Stimulated activated effector memory CD8-positive, alpha-beta T cell treated with anti-CD3 and anti-CD28 coated beads, Interleukin-12 subunit alpha, Interleukin-12 subunit beta, amount 100 ng/mL, for 72 hours (primary cell): ENCODE measurements around the gene GNG7.
"Not testable (repeated sequence)": the region's sequence is repeated elsewhere in the genome, so short reads cannot be mapped to it uniquely, and the experiment has no call there.

Experiments used
- ATAC-seq: fragments of 150-1000 bp; cut with Tn5 transposase; 2 replicates; pipeline ENCODE4 v1.10.0; 2021
- DNase-seq, 2 donors: peaks; one replicate each; pipeline ENCODE4 v3.0.0; 2021 to 2022; ENCODE audit warnings: low spot score in 2 of 2
- H3K27ac Mint-ChIP-seq: one replicate; pipeline ENCODE4 v1.8.0; 2022; ENCODE audit warnings: mild to moderate bottlenecking, mixed read lengths
- H3K36me3 Mint-ChIP-seq: one replicate; pipeline ENCODE4 v1.8.0; 2022; ENCODE audit warnings: mild to moderate bottlenecking, mixed read lengths
- H3K4me1 Mint-ChIP-seq: one replicate; pipeline ENCODE4 v1.8.0; 2022; ENCODE audit warnings: mixed read lengths
- H3K4me3 Mint-ChIP-seq: one replicate; pipeline ENCODE4 v1.8.0; 2022; ENCODE audit warnings: mild to moderate bottlenecking, mixed read lengths
- H3K9me3 Mint-ChIP-seq: one replicate; pipeline ENCODE4 v1.8.0; 2022; ENCODE audit warnings: mixed read lengths

GNG7 gene

GRCh38 chr19:2703077-2703437 is 563 bp upstream of the GNG7 start:
- no peak for DNase-seq
- no peak overlapping the region for H3K27ac Mint-ChIP-seq
- H3K4me1 Mint-ChIP-seq: peaks cover 8% of the 10 kb centered on the region
- ATAC-seq: no peak
- no peaks in the 10 kb centered on the region for H3K9me3 Mint-ChIP-seq
- no peaks in the 10 kb centered on the region for H3K36me3 Mint-ChIP-seq
- peak overlapping the region; percentile 56 for H3K4me3 Mint-ChIP-seq

- Mint-ChIP-seq H3K4me1 (peaks cover 8% of the 10 kb centered on the region), H3K36me3 (no peaks in the 10 kb centered on the region), H3K9me3 (no peaks in the 10 kb centered on the region), H3K27ac (no peak overlapping the region), H3K4me3 (peak overlapping the region; percentile 56)
- ATAC-seq (no peak), DNase-seq (no peak)
These were observed 929 bp downstream of the GNG7 start for GRCh38 chr19:2701361-2702169.

- peaks cover 8% of the 10 kb centered on the region for H3K4me1 Mint-ChIP-seq
- peak overlapping the region; percentile 56 for H3K4me3 Mint-ChIP-seq
These were observed 1.7 kb downstream of the GNG7 start for GRCh38 chr19:2700660-2701360.

GRCh38 chr19:2699413-2700140 is 2.9 kb downstream of the GNG7 start:
- Mint-ChIP-seq H3K27ac (no peak overlapping the region), H3K9me3 (no peaks in the 10 kb centered on the region), H3K36me3 (no peaks in the 10 kb centered on the region), H3K4me3 (no peak overlapping the region), H3K4me1 (peaks cover 14% of the 10 kb centered on the region)
- ATAC-seq (no peak), DNase-seq (no peak)

More at GRCh38 chr19:2700660-2701360, 1.7 kb downstream of the GNG7 start:
- ATAC-seq (no peak), DNase-seq (no peak)
- H3K27ac Mint-ChIP-seq: no peak overlapping the region
- H3K36me3 Mint-ChIP-seq: no peaks in the 10 kb centered on the region
- H3K9me3 Mint-ChIP-seq: no peaks in the 10 kb centered on the region

- Mint-ChIP-seq H3K36me3 (no peaks in the 10 kb centered on the region), H3K4me3 (no peak overlapping the region), H3K27ac (no peak overlapping the region), H3K9me3 (no peaks in the 10 kb centered on the region), H3K4me1 (peaks cover 6% of the 10 kb centered on the region)
- no peak for ATAC-seq
- DNase-seq: no peak
These were observed 8.3 kb downstream of the GNG7 start for GRCh38 chr19:2694196-2694595.

- no peak overlapping the region for H3K4me3 Mint-ChIP-seq
- DNase-seq: no peak
- no peak for ATAC-seq
- H3K9me3 Mint-ChIP-seq: no peaks in the 10 kb centered on the region
- no peak overlapping the region for H3K27ac Mint-ChIP-seq
- H3K36me3 Mint-ChIP-seq: no peaks in the 10 kb centered on the region
- H3K4me1 Mint-ChIP-seq: peaks cover 6% of the 10 kb centered on the region
These were observed 8.9 kb downstream of the GNG7 start for GRCh38 chr19:2693492-2694160.

GRCh38 chr19:2691951-2692350 is 10.5 kb downstream of the GNG7 start:
- H3K4me1 Mint-ChIP-seq: peaks cover 13% of the 10 kb centered on the region
- H3K36me3 Mint-ChIP-seq: no peaks in the 10 kb centered on the region
- no peak for ATAC-seq
- no peaks in the 10 kb centered on the region for H3K9me3 Mint-ChIP-seq
- no peak overlapping the region for H3K27ac Mint-ChIP-seq
- no peak for DNase-seq
- H3K4me3 Mint-ChIP-seq: no peak overlapping the region

- H3K27ac Mint-ChIP-seq: no peak overlapping the region
- ATAC-seq: no peak
- H3K9me3 Mint-ChIP-seq: no peaks in the 10 kb centered on the region
These were observed 11.6 kb downstream of the GNG7 start for GRCh38 chr19:2690856-2691255.

GRCh38 chr19:2686360-2686759 is 16.1 kb downstream of the GNG7 start:
- DNase-seq (no peak), ATAC-seq (no peak)
- Mint-ChIP-seq H3K27ac (no peak overlapping the region), H3K9me3 (no peaks in the 10 kb centered on the region), H3K4me3 (no peak overlapping the region), H3K4me1 (peaks cover 7% of the 10 kb centered on the region), H3K36me3 (no peaks in the 10 kb centered on the region)

More at GRCh38 chr19:2690856-2691255, 11.6 kb downstream of the GNG7 start:
- H3K4me3 Mint-ChIP-seq: no peak overlapping the region
- DNase-seq: no peak
- peaks cover 13% of the 10 kb centered on the region for H3K4me1 Mint-ChIP-seq
- H3K36me3 Mint-ChIP-seq: no peaks in the 10 kb centered on the region

- Mint-ChIP-seq H3K27ac (no peak overlapping the region), H3K36me3 (no peaks in the 10 kb centered on the region)
- no peak for DNase-seq
These were observed 17.2 kb downstream of the GNG7 start for GRCh38 chr19:2685204-2685704.

GRCh38 chr19:2683430-2684003 is 19.0 kb downstream of the GNG7 start:
- Mint-ChIP-seq H3K27ac (no peak overlapping the region), H3K36me3 (no peaks in the 10 kb centered on the region), H3K4me1 (peaks cover 7% of the 10 kb centered on the region), H3K4me3 (no peak overlapping the region), H3K9me3 (no peaks in the 10 kb centered on the region)
- ATAC-seq (no peak), DNase-seq (no peak)

More at GRCh38 chr19:2685204-2685704, 17.2 kb downstream of the GNG7 start:
- H3K4me1 Mint-ChIP-seq: peaks cover 7% of the 10 kb centered on the region
- H3K4me3 Mint-ChIP-seq: no peak overlapping the region
- ATAC-seq: no peak
- H3K9me3 Mint-ChIP-seq: no peaks in the 10 kb centered on the region

- H3K9me3 Mint-ChIP-seq: no peaks in the 10 kb centered on the region
- no peak overlapping the region for H3K4me3 Mint-ChIP-seq
- peaks cover 7% of the 10 kb centered on the region for H3K4me1 Mint-ChIP-seq
- no peak for ATAC-seq
- DNase-seq: no peak
- no peak overlapping the region for H3K27ac Mint-ChIP-seq
- H3K36me3 Mint-ChIP-seq: peaks cover 7% of the 10 kb centered on the region
These were observed 21.7 kb downstream of the GNG7 start for GRCh38 chr19:2680808-2681207.

- Mint-ChIP-seq H3K27ac (no peak overlapping the region), H3K4me3 (no peak overlapping the region), H3K4me1 (peaks cover 7% of the 10 kb centered on the region), H3K9me3 (no peaks in the 10 kb centered on the region), H3K36me3 (peaks cover 7% of the 10 kb centered on the region)
- ATAC-seq: no peak
- no peak for DNase-seq
These were observed 23.1 kb downstream of the GNG7 start for GRCh38 chr19:2679439-2679838.

GRCh38 chr19:2678948-2679347 is 23.5 kb downstream of the GNG7 start:
- H3K27ac Mint-ChIP-seq, H3K4me1 Mint-ChIP-seq, ATAC-seq, H3K36me3 Mint-ChIP-seq, DNase-seq, H3K9me3 Mint-ChIP-seq, H3K4me3 Mint-ChIP-seq: not testable (repeated sequence)
